Measurements from ENCODE around the gene ARMH3.

Gene ARMH3

GRCh38 chr10:102055647-102056419 lies at the start of gene ARMH3:
ARMH3 (minus strand) TSS chr10:102056173; CDS start chr10:102040114, 16,059 bp downstream.
- peak within 1 kb of the TSS; percentile 83 for H3K27ac ChIP-seq

GRCh38 chr10:102102421-102102820 lies 46.4 kb upstream of the ARMH3 start:
- TF ChIP-seq ZFX (IDR thresholded peaks at IDR 0.05; ENCODE audit: borderline replicate concordance) (no peak), CTCF (IDR thresholded peaks at IDR 0.05) (no peak)
- no peak overlapping the region for H3K27ac ChIP-seq

More at GRCh38 chr10:102055647-102056419, at the start of gene ARMH3:
- TF ChIP-seq ZFX (IDR thresholded peaks at IDR 0.05; ENCODE audit: borderline replicate concordance): no peak
- TF ChIP-seq CTCF (IDR thresholded peaks at IDR 0.05): no peak

GRCh38 chr10:102101152-102101551 lies 45.2 kb upstream of the ARMH3 start:
- no peak overlapping the region for H3K27ac ChIP-seq
- peak; percentile 48 for TF ChIP-seq CTCF (IDR thresholded peaks at IDR 0.05)
- TF ChIP-seq ZFX (IDR thresholded peaks at IDR 0.05; ENCODE audit: borderline replicate concordance): no peak

GRCh38 chr10:102096449-102096848 lies 40.5 kb upstream of the ARMH3 start:
- no peak for TF ChIP-seq CTCF (IDR thresholded peaks at IDR 0.05)
- no peak for TF ChIP-seq ZFX (IDR thresholded peaks at IDR 0.05; ENCODE audit: borderline replicate concordance)
- H3K27ac ChIP-seq: no peak overlapping the region

- TF ChIP-seq ZFX (IDR thresholded peaks at IDR 0.05; ENCODE audit: borderline replicate concordance): no peak
Measured at GRCh38 chr10:102090772-102091171, 34.8 kb upstream of the ARMH3 start.

GRCh38 chr10:102086196-102086595 lies 30.2 kb upstream of the ARMH3 start:
- H3K27ac ChIP-seq: no peak overlapping the region
- no peak for TF ChIP-seq CTCF (IDR thresholded peaks at IDR 0.05)
- no peak for TF ChIP-seq ZFX (IDR thresholded peaks at IDR 0.05; ENCODE audit: borderline replicate concordance)

More at GRCh38 chr10:102090772-102091171, 34.8 kb upstream of the ARMH3 start:
- no peak overlapping the region for H3K27ac ChIP-seq

- TF ChIP-seq ZFX (IDR thresholded peaks at IDR 0.05; ENCODE audit: borderline replicate concordance) (no peak), CTCF (IDR thresholded peaks at IDR 0.05) (no peak)
- H3K27ac ChIP-seq: no peak overlapping the region
Measured at GRCh38 chr10:102085336-102085735, 29.4 kb upstream of the ARMH3 start.

Measured in 22Rv1 (cell line).